NT2/D1 (cell line): ENCODE results near the gene OTOF.

Experiments used
- SUZ12 ChIP-seq: IDR thresholded peaks from 2 replicates; pipeline ENCODE4 v1.6.1; 2011; ENCODE audit not compliant: insufficient read length, insufficient read depth; ENCODE audit errors: extremely low read depth
- YY1 ChIP-seq: IDR thresholded peaks from 2 replicates; pipeline ENCODE4 v1.6.1; 2011; ENCODE audit not compliant: insufficient read length, insufficient read depth
- ZNF274 ChIP-seq: IDR thresholded peaks from 2 replicates; pipeline ENCODE4 v1.6.1; 2011; ENCODE audit warnings: mild to moderate bottlenecking, low read depth, low read length

GRCh38 chr2:26494199-26494598 lies 16.3 kb upstream of the OTOF start:
- no peak for TF ChIP-seq ZNF274
- no peak for TF ChIP-seq SUZ12
- no peak for TF ChIP-seq YY1
